GM19468 (cell line): Measurements from ENCODE around the gene ATP10A.

Experiments used
- ATAC-seq: cut with Tn5 transposase; IDR thresholded peaks from one replicate; pipeline ENCODE4 v1.9.1; 2021; ENCODE audit warnings: mild to moderate bottlenecking, moderate library complexity, moderate number of reproducible peaks; ENCODE audit not compliant: unreplicated experiment; ENCODE audit errors: extremely low read depth

ATP10A gene, protein sequence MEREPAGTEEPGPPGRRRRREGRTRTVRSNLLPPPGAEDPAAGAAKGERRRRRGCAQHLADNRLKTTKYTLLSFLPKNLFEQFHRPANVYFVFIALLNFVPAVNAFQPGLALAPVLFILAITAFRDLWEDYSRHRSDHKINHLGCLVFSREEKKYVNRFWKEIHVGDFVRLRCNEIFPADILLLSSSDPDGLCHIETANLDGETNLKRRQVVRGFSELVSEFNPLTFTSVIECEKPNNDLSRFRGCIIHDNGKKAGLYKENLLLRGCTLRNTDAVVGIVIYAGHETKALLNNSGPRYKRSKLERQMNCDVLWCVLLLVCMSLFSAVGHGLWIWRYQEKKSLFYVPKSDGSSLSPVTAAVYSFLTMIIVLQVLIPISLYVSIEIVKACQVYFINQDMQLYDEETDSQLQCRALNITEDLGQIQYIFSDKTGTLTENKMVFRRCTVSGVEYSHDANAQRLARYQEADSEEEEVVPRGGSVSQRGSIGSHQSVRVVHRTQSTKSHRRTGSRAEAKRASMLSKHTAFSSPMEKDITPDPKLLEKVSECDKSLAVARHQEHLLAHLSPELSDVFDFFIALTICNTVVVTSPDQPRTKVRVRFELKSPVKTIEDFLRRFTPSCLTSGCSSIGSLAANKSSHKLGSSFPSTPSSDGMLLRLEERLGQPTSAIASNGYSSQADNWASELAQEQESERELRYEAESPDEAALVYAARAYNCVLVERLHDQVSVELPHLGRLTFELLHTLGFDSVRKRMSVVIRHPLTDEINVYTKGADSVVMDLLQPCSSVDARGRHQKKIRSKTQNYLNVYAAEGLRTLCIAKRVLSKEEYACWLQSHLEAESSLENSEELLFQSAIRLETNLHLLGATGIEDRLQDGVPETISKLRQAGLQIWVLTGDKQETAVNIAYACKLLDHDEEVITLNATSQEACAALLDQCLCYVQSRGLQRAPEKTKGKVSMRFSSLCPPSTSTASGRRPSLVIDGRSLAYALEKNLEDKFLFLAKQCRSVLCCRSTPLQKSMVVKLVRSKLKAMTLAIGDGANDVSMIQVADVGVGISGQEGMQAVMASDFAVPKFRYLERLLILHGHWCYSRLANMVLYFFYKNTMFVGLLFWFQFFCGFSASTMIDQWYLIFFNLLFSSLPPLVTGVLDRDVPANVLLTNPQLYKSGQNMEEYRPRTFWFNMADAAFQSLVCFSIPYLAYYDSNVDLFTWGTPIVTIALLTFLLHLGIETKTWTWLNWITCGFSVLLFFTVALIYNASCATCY (N-terminal part only)

DNA sequence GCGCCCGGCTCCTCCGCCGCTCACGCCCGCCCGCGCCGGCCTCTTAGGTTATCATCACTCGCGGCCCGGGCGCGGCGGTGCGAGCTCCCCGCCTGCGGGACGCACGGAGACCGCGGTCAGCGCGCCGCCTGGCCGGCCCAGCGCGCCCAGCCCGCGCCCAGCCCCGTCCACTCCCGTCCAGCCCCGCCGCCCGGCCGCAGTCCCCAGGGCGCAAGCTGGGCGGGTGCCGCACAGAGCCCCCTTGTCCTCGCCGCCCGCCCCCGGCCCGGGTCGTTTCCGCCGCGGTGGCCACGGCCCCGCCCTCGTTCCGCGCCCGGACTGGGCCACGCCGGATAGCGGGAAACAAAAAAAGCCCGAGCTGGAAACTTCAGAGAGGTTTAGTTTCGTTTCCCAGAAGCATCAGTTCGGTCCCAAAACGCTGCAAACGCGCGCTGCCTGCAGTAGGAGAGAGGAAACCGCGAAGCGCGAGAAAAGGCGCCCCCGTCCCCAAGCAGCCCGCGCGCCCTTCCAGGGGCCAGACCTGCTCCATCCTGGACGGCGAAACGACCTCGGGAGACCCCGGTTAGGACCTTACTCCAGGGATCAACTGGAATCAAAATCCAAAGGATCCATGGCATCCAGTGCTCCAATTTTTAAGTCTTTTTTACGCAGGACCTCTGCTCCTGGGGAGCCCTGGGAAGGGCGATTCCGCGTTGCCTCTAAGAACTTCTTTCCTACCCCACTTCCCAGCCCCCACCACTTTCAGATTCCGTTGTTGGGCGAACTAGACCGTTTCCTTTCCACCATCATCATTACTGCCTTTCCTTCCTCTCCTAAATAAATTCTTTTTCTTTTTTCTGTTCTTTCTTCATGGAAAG lies at the start of gene ATP10A:
Gene ATP10A, minus strand, starts transcription at position 217 of the 857 bp plus-strand sequence. CDS start 231 bp downstream, outside the sequence.
- ATAC-seq: no peak

DNA sequence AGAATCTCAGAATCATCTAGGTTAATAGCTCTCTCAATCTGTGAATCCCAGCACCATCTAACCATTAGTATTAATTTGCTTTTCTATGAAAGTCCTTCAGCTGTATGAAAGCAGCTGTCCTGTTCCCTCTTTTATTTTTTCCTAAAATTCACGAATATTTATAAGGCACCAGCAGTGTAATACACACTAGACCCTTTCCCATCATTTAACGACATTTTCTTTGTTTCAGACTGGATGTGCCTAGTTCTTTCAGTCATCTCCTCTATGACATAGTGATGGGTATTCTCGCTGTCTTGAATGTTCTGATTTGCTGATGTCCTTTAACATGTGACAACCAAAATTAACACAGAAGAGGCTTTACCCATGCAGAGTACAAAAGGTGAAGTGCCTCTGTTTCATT lies 48.9 kb upstream of the ATP10A start:
- no peak for ATAC-seq

DNA sequence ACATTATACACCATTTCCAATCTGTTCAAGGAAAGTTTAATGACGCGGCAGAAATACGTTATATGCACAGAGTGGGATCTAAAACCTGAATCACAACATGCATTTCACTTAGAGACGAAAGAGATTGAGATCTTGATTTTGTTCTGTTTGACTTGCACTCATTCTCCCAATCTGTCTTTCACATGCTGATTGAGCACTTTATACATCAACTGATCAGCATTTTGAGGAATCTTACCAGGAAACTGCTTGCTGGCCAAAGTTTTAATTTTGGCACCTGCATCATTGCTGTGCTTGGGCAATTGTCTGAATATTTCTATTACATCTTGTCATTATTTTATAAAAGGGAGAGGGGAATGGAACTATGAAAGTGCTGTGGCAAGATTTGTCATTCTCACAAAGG lies 47.7 kb upstream of the ATP10A start:
- ATAC-seq: no peak

DNA sequence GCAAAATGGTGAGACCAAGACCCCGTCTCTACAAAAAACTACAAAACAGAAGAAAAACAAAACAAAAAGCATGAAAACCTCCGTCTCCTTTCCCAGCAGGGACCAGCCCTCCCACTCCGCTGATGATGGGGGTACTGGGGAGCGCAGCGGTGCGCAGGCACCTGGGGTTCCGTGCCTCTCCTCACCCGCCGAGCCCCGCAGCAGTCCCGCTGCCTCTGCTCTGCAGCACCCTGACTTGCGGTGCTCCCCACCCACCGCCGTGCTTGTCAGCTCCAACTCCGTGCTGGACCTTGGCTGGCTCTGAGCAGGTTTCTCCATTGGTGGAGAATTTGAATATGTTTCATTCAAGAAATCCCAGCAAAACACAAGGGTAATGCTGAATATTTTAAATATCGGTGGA lies 46.7 kb upstream of the ATP10A start:
- no peak for ATAC-seq

DNA sequence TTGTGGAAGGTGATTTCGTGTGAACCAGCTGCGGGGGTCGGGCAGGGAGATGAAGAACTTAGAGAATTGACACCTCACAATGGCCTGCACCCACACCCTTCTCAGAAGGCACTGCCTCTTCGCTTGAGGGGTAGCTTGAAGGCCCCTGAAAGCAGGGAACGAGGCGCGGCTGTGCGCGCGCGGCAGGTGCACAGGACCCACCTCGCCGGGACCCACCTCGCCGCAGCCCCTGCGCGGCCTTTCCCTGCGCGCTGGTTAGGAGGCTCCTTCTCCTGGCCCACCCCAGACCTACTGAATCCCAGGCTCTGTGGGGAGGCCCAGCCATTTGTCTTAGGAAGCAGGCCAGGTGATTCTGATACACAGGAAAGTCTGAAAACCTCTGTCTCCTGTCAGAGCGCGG lies 46.2 kb upstream of the ATP10A start:
- ATAC-seq: no peak

DNA sequence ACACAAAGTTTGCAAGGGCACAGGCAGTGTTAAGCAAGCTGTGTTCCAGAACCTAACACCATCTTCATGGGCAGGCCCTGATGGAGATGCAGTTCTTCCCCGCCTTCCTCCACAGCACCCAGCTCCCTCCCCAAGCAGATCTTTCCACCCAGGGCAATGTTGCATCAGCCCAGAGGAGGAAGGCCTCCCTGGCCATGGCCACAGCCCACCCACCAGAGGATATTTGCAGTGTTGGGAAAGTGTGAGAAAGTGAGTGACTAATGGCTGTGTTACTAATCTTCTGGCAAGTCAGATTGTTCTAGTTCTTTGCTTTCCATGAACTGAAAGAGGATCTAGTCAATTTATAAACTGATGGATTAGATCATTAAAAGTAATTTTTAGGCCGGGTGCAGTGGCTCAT lies 42.0 kb upstream of the ATP10A start:
- no peak for ATAC-seq

DNA sequence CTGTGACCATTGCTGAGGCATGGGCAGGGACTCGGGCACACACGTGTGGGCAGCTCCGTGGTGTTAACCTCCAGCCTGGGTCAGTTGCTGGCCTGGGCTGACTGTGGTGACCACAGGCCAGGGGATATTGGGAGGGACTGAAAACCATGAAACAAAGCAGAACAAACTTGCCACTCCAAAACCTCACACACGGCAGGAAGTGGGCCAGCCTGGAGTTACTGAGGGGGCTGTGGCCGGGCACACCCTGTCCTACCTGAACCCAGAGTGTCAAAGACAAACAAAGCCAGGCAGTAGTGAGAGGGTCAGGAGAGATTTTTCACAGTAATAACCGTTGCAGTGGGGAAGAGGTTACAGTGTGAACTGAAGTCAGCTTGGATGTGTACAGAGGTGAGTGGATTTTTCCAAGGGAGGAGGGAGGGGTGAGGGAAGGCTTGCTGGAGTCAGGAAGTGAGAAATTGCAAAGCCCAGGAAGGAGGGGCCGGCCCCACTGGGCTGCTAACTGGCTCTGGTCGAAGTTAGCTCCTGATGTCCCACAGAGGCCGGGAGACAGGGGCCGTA lies 40.0 kb upstream of the ATP10A start:
- ATAC-seq: no peak

DNA sequence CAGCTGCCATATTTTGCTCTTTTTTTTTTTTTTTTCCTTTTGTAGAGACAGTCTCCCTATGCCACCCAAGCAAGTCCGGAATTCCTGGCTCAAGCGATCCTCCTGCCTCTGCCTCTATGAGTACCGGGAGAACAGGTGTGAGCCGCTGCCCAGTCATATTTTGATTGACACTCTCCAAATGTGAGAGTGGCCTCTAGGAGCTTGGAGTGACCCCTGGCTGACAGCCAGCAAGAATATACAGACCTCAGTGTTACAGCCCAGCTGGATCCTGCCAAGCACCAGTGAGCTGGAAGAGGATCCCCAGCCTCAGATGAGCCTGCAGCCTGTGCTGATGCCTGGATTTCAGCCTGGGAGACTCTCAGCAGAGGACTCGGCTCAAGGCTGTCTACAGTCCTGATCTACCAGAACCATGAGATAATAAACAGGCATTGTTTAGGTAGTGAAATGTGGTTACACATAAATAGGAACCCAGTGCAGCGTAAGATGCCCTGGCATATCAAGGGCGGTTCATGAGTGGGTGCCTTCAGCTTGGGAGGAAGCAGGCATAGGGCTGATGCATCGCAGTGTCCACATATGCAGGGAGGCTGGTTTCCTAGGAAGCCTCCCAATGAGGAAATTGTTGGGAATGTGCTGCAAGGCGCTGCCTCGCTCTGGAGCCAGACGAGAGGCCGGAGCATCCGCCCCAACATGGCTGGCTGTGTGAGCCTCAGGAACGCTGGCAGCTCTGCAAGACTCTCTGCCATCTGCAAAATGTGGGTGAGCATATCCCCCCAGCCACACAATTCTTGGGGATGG lies 38.9 kb upstream of the ATP10A start:
- no peak for ATAC-seq

DNA sequence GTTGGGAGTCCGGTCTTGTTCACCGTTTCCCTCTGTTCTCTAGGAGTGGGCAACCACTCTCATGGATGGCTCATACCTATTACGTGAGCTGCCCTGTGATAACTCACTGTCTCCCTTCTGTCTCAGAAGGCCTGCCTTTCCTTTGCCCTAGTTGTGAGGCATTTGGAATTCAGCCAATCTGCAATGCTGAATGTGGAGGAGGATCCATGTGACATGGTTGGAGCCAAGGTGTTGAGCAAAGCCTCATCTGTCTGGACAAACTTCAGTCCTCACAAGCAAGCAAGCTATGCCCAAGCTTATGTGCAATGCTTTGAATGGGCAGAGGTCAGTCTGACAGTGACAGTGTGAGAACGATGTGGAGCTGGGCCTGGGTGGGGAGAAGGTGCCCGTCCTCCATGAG lies 37.8 kb upstream of the ATP10A start:
- no peak for ATAC-seq

DNA sequence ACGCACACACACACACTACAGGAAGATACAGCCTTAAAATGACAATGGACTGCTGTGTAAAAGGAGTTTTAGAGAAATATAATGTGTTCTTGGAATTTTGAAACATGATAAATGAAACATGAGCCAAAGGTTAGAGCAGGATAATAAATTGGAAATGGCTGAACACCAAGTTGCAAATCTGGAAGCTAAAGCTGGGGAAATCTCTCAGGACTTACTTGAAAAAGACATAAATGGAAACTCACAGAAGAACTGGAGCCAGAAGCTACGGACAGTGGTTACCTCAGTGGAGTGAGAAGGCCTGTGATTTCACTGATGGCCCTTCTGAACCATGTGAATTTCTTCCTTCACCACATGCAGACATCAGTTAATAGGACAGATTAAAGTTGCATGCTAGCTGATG lies 37.3 kb upstream of the ATP10A start:
- ATAC-seq: no peak

DNA sequence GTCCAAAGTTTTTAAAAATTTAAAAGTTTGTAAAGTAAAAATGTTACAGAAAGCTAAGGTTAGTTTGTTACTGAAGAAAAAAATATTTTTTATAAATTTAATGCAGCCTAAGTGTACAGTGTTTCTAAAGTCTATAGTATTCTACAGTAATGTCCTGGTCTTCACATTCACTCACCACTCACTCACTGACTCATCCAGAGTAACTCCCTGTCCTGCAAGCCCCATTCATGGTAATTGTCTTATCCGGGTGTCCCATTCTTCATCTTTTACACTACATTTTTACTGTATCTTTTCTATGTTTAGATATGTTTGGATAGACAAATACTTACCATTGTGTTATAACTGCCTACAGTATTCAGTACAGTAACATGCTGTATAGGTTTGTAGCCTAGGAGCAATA lies 36.7 kb upstream of the ATP10A start:
- no peak for ATAC-seq

DNA sequence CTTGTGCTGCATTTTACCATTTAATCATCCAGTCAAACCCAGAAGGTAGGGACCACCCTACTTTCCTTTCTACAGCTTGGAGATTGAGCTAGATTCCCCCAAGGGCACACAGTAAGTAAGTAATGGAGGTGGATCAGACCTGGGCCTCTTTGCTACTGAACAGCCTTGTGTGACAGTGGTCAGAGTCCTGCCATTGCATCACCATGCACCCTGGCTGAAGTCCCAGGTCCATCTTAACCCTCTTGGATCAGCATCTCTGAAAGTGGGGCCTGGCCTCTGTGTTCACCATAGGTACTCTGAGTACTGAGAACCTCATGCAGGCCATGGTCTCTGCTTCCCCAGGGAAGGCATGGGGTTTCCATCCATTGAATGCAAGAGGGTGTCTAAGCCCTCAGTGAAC lies 34.5 kb upstream of the ATP10A start:
- ATAC-seq: no peak

DNA sequence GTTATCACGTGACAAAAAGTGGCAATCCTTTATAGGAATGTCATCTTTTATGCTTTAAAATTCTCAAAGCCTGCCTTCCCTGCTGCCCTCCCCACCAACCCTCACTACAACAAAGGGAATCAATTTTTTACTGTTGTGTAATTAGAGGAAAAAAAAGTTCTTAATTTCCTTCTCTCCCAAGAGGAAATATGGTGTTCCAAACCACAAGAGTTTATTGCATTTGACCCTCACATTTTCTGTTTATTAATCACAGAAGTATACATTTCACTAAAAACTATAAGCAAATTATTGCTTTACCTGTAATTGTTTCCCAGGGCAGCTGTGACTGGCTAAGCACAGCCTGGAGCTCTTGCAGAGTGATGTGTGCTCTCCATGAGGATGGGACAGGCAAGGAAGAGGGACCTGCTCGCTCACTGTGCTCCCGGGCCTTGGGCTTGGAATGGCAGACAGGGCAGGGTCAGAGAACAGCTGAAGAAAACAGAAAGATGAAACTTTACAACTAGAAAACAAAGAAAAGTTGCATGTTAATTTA lies 31.3 kb upstream of the ATP10A start:
- ATAC-seq: no peak

DNA sequence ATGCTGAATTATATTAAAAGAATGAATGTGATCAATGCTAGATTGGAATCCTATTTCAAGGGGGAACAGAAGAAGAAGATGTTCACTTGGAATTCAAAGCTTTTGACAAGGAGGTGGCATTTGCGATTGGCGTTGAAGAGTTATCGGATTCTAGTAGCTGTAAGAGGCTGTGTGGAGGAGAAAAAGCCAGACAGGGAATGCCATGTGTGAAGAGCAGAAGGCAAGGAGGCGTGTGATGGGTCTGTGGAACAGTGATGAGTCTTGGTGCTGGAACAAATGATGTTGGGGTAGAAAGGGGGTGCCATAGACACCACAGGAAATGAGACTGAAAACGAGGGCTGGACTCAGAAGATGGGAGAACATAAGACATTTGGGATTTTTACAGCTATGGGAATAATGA lies 30.5 kb upstream of the ATP10A start:
- ATAC-seq: no peak

DNA sequence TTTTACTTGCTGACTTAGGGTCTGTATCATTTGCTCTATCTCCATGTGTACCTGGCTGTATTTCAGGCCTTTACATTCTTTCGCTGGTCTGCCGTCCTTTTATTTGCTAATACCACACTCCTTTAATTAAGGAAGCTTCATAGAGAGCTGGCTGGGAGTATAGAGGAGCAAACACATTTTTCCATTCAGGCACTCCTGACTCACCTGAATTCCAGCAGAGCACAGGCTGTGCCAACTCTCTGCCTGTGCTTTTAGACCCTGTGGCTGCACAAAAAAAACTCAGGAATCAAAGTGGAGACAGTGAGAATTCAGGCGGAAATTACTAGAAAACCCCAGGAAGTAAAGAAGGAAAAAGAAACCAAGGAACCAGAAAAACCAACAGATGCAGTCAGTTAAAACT lies 29.0 kb upstream of the ATP10A start:
- no peak for ATAC-seq

DNA sequence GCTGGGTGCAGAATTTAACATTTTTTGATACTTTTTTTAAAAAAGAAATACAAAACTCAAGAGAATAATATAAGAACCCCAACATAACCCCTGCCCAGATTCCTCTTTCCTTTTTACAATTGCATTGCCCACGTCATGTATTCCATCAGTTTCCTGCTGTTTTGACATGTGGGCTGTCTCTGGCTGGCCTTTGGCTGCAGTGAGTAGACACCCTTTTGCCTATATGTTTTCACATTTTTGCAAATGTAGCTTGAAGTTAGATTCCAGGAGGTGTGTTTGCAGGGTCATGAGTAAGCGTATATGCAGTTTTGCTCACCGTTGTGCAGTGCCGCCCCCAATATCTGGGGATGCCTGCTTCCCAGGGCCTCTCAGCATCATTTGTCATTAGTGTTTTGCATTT lies 28.0 kb upstream of the ATP10A start:
- ATAC-seq: no peak

DNA sequence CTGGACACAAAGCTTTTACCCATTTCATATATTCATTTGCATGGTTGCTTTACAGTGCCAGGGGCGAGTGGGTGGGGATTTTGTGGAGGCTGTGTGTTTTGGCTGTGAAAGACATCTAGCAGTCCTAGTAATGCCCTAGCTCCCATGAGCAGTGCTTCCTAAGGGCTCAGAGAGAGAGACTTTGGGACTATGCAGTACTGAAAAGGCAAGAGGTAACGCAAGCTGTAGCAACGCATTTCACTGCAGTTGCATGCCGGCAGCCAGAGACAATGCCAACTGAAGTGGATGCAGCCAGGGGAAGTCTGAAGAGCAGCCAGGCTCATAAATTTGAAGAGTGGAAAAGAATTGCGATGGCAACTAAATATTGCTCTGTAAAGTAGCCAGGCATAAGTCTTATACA lies 27.4 kb upstream of the ATP10A start:
- ATAC-seq: no peak

DNA sequence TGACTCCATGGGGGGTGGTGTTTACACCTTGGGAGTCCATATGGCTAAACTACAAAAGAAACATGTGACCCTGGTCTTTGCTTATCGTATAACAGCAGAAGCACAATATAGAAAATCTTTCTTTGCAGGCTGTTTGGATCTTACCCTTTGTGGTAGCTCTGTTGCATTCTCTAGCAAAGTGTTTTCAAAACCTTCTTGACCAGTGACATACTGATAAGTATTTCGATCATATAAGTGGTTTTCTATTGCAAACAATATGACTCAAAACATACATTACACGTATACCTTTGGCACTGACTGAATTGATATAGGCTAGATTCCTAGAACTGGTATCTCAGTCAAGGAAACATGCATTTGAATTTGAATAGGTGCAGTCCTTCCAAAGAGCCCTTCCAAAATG lies 24.7 kb upstream of the ATP10A start:
- no peak for ATAC-seq
